Body of pancreas (tissue), 4 donors: ENCODE results near the gene DHRS7C. TPM values are rescaled to one million over a fixed set of nuclear protein-coding genes. Genes with fewer than 3 reads are reported as not detected.

Experiments
- ATAC-seq: fragments of 150-250 bp; one replicate; pipeline ENCODE4 v1.9.1; 2016
- DNase-seq, 4 donors: peaks; one replicate each; pipeline ENCODE4 v3.0.0-alpha.2; 2019
- H3K27ac ChIP-seq, 4 donors: fragments of 200-600 bp; sonication (generic); 1 replicate in 3 of 4; 2 replicates in 1 of 4; pipeline versions ENCODE4 v1.5.1 to v1.6.1; 2016 to 2019; ENCODE audit warnings: mild to moderate bottlenecking in 1 of 4, mixed read lengths in 1 of 4, moderate library complexity in 1 of 4
- H3K27me3 ChIP-seq, 2 donors: fragments of 200-600 bp; sonication (generic); one replicate each; pipeline ENCODE4 v1.6.0; 2016; ENCODE audit warnings: mild to moderate bottlenecking in 1 of 2
- H3K36me3 ChIP-seq, 2 donors: fragments of 200-600 bp; sonication (generic); replicated peaks in 1 of 2; 2 replicates each; pipeline ENCODE4 v1.5.1; 2016; ENCODE audit warnings: low read depth in 2 of 2; ENCODE audit not compliant: insufficient read depth in 1 of 2
- H3K4me1 ChIP-seq: fragments of 200-600 bp; sonication (generic); one replicate; pipeline ENCODE4 v1.6.0; 2016
- H3K4me3 ChIP-seq, 2 donors: fragments of 200-600 bp; sonication (generic); 1 replicate in 1 of 2; 2 replicates in 1 of 2; pipeline ENCODE4 v1.5.1; 2016 to 2019
- H3K9me3 ChIP-seq, 3 donors: fragments of 200-600 bp; sonication (generic); 1 replicate in 2 of 3; 2 replicates in 1 of 3; pipeline ENCODE4 v1.5.1; 2016
- POLR2A ChIP-seq, 3 donors: fragments of 450-650 bp; IDR thresholded peaks; one replicate each; pipeline ENCODE4 v1.6.1; 2016; ENCODE audit warnings: antibody characterized with exemption in 3 of 3, mild to moderate bottlenecking in 2 of 3
- WGBS, 2 donors: methylation state at CpG; one replicate each; pipeline ENCODE4 v1.1.5; 2017; 5-methylcytosine and 5-hydroxymethylcytosine counted together
- intact Hi-C: fragments of 100-400 bp; cut with DNase I; formaldehyde crosslinking; loops from one replicate; pipeline ENCODE4 v1.15.1; 2023
- total RNA-seq, 2 donors: library from RNA; depleted of rRNA; stranded (reverse); fragments of >200 nt; gene quantifications; one replicate each; pipeline ENCODE4 v1.1.0, GENCODE V29; 2016
- TF ChIP-seq, protein P1 (sequence below), 7 experiments: fragments of 450-650 bp in 4 of 7; fragments of 200-600 bp in 3 of 7; sonication (generic) in 3 of 7; IDR thresholded peaks; one replicate each; pipeline ENCODE4 v1.5.1; 2016 to 2019; ENCODE audit warnings: antibody characterized with exemption in 7 of 7

Gene DHRS7C
- total RNA-seq, 2 donors from 2014 or later = not detected

DNA sequence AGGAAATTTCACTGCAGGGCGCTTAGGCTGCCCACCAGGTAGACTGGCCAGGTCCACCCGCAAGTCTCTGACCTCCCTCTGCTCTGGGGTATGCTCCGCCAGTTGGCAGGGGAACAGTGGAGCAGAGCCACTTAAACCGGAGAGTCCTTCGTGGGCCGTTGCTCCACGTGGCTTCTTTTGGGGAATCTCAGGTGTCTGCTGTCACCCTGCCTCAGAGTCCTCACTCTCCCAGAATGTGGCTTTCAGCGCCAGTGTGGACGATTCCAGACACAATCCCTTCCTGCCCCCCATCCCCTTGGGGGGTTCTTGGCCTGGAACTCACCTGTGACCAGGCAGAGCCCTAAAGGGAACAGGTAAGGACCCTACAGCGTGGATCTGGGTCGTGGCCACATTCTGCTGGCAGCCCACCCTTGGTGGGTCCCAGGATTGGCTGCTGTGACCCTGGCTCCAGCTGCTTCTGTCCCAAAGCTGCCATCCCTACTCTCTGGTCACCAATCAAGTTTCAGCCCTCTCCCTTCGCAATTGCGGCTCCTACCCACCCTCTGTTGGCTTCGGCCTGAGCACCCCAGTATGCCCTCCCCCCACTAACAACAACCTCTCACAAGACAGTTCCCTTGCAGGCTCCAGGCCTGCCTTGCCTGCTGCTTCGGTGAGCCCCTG lies 22.2 kb downstream of the DHRS7C start:
- no peaks in the 10 kb centered on the region for H3K27me3 ChIP-seq
- no peak for TF ChIP-seq POLR2A (IDR thresholded peaks at IDR 0.05)
- TF ChIP-seq, protein P1, sequence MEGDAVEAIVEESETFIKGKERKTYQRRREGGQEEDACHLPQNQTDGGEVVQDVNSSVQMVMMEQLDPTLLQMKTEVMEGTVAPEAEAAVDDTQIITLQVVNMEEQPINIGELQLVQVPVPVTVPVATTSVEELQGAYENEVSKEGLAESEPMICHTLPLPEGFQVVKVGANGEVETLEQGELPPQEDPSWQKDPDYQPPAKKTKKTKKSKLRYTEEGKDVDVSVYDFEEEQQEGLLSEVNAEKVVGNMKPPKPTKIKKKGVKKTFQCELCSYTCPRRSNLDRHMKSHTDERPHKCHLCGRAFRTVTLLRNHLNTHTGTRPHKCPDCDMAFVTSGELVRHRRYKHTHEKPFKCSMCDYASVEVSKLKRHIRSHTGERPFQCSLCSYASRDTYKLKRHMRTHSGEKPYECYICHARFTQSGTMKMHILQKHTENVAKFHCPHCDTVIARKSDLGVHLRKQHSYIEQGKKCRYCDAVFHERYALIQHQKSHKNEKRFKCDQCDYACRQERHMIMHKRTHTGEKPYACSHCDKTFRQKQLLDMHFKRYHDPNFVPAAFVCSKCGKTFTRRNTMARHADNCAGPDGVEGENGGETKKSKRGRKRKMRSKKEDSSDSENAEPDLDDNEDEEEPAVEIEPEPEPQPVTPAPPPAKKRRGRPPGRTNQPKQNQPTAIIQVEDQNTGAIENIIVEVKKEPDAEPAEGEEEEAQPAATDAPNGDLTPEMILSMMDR (IDR thresholded peaks at IDR 0.05) = no peak
- no peaks in the 10 kb centered on the region for H3K4me1 ChIP-seq
- WGBS, 2 donors = 72 to 74% methylated on average over 10 to 15 of the region's 15 CpGs
- no peak overlapping the region for H3K4me3 ChIP-seq
- no peak for ATAC-seq
- no peaks in the 10 kb centered on the region for H3K9me3 ChIP-seq
- intact Hi-C loops = no loop called here
- no peak overlapping the region for H3K27ac ChIP-seq
- H3K36me3 ChIP-seq = no peaks in the 10 kb centered on the region
- no peak for DNase-seq

GRCh38 chr17:9768381-9768934 lies 22.9 kb downstream of the DHRS7C start:
- Histone ChIP-seq H3K36me3 (no peaks in the 10 kb centered on the region), H3K4me3 (no peak overlapping the region), H3K27ac (no peak overlapping the region), H3K4me1 (no peaks in the 10 kb centered on the region), H3K27me3 (no peaks in the 10 kb centered on the region), H3K9me3 (no peaks in the 10 kb centered on the region)
- intact Hi-C loops = no loop called here
- DNase-seq = no peak
- TF ChIP-seq, protein P1 (IDR thresholded peaks at IDR 0.05) = peak; percentile 39 to 76 (median 49)
- no peak for TF ChIP-seq POLR2A (IDR thresholded peaks at IDR 0.05)
- no peak for ATAC-seq
- WGBS, 2 donors = 21 to 36% methylated on average over 5 of the region's 5 CpGs

DNA sequence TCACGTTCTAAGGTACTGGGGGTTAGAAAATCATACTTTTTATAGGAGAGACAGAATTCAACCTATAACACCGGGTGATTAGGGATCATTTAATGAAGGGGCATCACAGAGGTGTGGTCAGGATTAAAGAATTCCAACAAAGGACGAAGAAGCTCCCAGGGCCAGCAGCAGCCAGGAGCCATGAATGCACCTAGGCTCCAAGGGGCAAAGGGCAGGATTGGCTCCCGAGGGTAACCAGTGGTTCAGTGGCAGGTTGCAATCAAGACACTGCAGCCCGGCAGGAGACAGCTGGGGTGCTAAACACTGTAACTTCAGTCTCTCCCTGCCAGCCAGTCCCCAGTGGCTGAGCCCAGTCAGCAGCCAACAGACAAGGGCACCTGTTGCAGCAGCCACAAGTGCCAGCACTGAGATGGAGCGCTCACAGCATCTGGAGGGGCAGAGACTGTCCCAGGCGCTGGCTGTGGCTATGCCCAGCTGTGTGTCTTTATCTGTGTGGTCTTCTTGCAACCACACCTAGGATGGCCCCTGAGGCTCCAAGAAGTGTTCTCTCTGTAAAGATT lies 23.9 kb downstream of the DHRS7C start:
- Histone ChIP-seq H3K36me3 (no peaks in the 10 kb centered on the region), H3K27ac (no peak overlapping the region), H3K4me1 (no peaks in the 10 kb centered on the region), H3K9me3 (no peaks in the 10 kb centered on the region), H3K4me3 (no peak overlapping the region), H3K27me3 (no peaks in the 10 kb centered on the region)
- 46 to 59% methylated on average over 5 to 7 of the region's 7 CpGs for WGBS, 2 donors
- intact Hi-C loops = no loop called here
- no peak for ATAC-seq
- TF ChIP-seq, protein P1 (IDR thresholded peaks at IDR 0.05) = no peak
- no peak for TF ChIP-seq POLR2A (IDR thresholded peaks at IDR 0.05)
- DNase-seq = no peak

GRCh38 chr17:9766970-9767369 lies 24.4 kb downstream of the DHRS7C start:
- TF ChIP-seq, protein P1 (IDR thresholded peaks at IDR 0.05) = no peak
- TF ChIP-seq POLR2A (IDR thresholded peaks at IDR 0.05) = no peak
- ATAC-seq (no peak), DNase-seq (no peak)
- Histone ChIP-seq H3K4me1 (no peaks in the 10 kb centered on the region), H3K27me3 (no peaks in the 10 kb centered on the region), H3K27ac (no peak overlapping the region), H3K36me3 (no peaks in the 10 kb centered on the region), H3K4me3 (no peak overlapping the region), H3K9me3 (no peaks in the 10 kb centered on the region)
- intact Hi-C loops = no loop called here
- 58 to 67% methylated on average over 5 of the region's 5 CpGs for WGBS, 2 donors
